Lung (tissue), 12 donors: ENCODE results near the gene CPLANE1. TPM values are rescaled to one million over a fixed set of nuclear protein-coding genes. Genes with fewer than 3 reads are reported as not detected.
"Not testable (repeated sequence)": the region's sequence is repeated elsewhere in the genome, so short reads cannot be mapped to it uniquely, and the experiment has no call there.

Source experiments
- ATAC-seq: fragments of 200-7000 bp; cut with Tn5 transposase; one replicate; pipeline ENCODE4 v1.9.1; 2020; ENCODE audit warnings: moderate number of reproducible peaks; ENCODE audit not compliant: insufficient read depth, low FRiP score
- DNase-seq, 3 donors: peaks; one replicate each; pipeline ENCODE4 v3.0.0-alpha.2; 2013 to 2017
- H3K27ac ChIP-seq, 2 donors: one replicate each; pipeline ENCODE4 v1.5.1; 2013; ENCODE audit warnings: mild to moderate bottlenecking in 2 of 2, moderate library complexity in 2 of 2, control low read depth in 1 of 2, inconsistent platforms in 1 of 2, low read depth in 1 of 2, low read length in 1 of 2
- H3K27me3 ChIP-seq, 3 donors: one replicate each; pipeline ENCODE4 v1.5.1; 2013; ENCODE audit warnings: low read length in 2 of 3; ENCODE audit not compliant: control insufficient read depth in 3 of 3, insufficient read depth in 3 of 3
- H3K36me3 ChIP-seq, 4 donors: one replicate each; pipeline ENCODE4 v1.5.1; 2013; ENCODE audit warnings: low read length in 4 of 4, mild to moderate bottlenecking in 1 of 4, moderate library complexity in 1 of 4; ENCODE audit not compliant: control insufficient read depth in 4 of 4, insufficient read depth in 4 of 4
- H3K4me1 ChIP-seq, 5 donors: one replicate each; pipeline ENCODE4 v1.5.1; 2013; ENCODE audit warnings: low read length in 5 of 5, mild to moderate bottlenecking in 2 of 5, moderate library complexity in 1 of 5; ENCODE audit not compliant: control insufficient read depth in 5 of 5, insufficient read depth in 5 of 5
- H3K4me3 ChIP-seq: one replicate; pipeline ENCODE4 v1.5.1; 2013; ENCODE audit warnings: mild to moderate bottlenecking, control low read depth, moderate library complexity
- H3K9ac ChIP-seq, 2 donors: one replicate each; pipeline ENCODE4 v1.5.1; 2013; ENCODE audit warnings: low read length in 2 of 2, control low read depth in 1 of 2; ENCODE audit not compliant: insufficient read depth in 1 of 2
- H3K9me3 ChIP-seq, 4 donors: one replicate each; pipeline ENCODE4 v1.5.1; 2013; ENCODE audit warnings: low read length in 3 of 4, mild to moderate bottlenecking in 1 of 4, moderate library complexity in 1 of 4; ENCODE audit not compliant: control insufficient read depth in 4 of 4, insufficient read depth in 3 of 4
- WGBS, 2 donors: extraction: QIAGEN DNeasy Blood & Tissue Kit; methylation state at CpG; one replicate each; pipeline ENCODE4 v1.1.7; 2013; 5-methylcytosine and 5-hydroxymethylcytosine counted together
- polyA plus RNA-seq, 2 donors: library from polyadenylated mRNA; stranded (reverse); fragments of 200-250 nt; gene quantifications; one replicate each; pipeline ENCODE4 v1.2.1, GENCODE V29; 2013
- total RNA-seq, 2 donors: library from RNA; depleted of rRNA in 1 of 2; stranded (reverse); fragments of >200 nt in 1 of 2; gene quantifications; one replicate each; pipeline ENCODE4 v1.2.1, GENCODE V29; 2014 to 2021
- TF ChIP-seq, protein P1 (sequence below): IDR thresholded peaks from 2 replicates; pipeline ENCODE4 v1.5.1; 2012; ENCODE audit warnings: mild to moderate bottlenecking; ENCODE audit errors: control extremely low read depth, extremely low read depth
- donor health status: control.
- donor health status: control.
- donor health status: Bipolar disorder and iron deficiency.
- donor health status: healthy.
- donor health status: DM: yes; HTN: yes; CAD: no.

Gene CPLANE1
- total and polyA plus RNA-seq, 4 donors: 2.5 to 66.4 (median 12.5) TPM

- Histone ChIP-seq H3K27me3 (no peaks in the 10 kb centered on the region), H3K36me3 (peaks cover 8 to 26% (median 22%) of the 10 kb centered on the region in 4 donors), H3K4me3 (no peak overlapping the region), H3K9ac (no peak overlapping the region), H3K4me1 (no peaks in the 10 kb centered on the region), H3K27ac (no peak overlapping the region), H3K9me3 (no peaks in the 10 kb centered on the region)
- 42 to 92% methylated on average over 1 of the region's 1 CpG for WGBS, 2 donors
- TF ChIP-seq, protein P1, sequence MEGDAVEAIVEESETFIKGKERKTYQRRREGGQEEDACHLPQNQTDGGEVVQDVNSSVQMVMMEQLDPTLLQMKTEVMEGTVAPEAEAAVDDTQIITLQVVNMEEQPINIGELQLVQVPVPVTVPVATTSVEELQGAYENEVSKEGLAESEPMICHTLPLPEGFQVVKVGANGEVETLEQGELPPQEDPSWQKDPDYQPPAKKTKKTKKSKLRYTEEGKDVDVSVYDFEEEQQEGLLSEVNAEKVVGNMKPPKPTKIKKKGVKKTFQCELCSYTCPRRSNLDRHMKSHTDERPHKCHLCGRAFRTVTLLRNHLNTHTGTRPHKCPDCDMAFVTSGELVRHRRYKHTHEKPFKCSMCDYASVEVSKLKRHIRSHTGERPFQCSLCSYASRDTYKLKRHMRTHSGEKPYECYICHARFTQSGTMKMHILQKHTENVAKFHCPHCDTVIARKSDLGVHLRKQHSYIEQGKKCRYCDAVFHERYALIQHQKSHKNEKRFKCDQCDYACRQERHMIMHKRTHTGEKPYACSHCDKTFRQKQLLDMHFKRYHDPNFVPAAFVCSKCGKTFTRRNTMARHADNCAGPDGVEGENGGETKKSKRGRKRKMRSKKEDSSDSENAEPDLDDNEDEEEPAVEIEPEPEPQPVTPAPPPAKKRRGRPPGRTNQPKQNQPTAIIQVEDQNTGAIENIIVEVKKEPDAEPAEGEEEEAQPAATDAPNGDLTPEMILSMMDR: no peak
- no peak for ATAC-seq
- DNase-seq: no peak
These were observed 83.4 kb downstream of the CPLANE1 start for GRCh38 chr5:37165761-37166160.

GRCh38 chr5:37153661-37154060 is 95.5 kb downstream of the CPLANE1 start:
- TF ChIP-seq, protein P1: no peak
- H3K4me1 ChIP-seq: no peaks in the 10 kb centered on the region
- no peaks in the 10 kb centered on the region for H3K9me3 ChIP-seq
- no peak for DNase-seq
- H3K36me3 ChIP-seq: peaks cover 11 to 34% (median 30%) of the 10 kb centered on the region in 4 donors
- no peak overlapping the region for H3K9ac ChIP-seq
- WGBS, 2 donors: 92 to 97% methylated on average over 3 of the region's 3 CpGs
- no peak for ATAC-seq
- H3K4me3 ChIP-seq: no peak overlapping the region
- H3K27me3 ChIP-seq: no peaks in the 10 kb centered on the region
- H3K27ac ChIP-seq: no peak overlapping the region

DNA sequence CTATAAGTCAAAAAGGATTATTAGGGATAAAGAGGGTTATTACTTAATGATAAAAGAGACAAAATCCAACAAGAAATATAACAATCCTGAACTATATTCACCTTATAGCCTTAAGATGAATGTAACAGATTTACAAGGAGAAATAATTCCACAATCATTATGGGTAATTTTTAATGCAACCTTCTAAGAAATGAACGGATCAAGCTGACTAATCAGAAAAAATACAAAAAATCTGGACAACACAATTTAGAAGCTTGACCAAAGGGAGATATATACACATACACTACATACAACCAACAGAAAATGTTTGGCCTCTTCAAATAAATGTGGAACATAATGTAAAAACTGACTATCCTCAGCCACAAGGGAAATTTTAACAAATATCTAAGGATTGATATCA is 102.3 kb downstream of the CPLANE1 start:
- TF ChIP-seq, protein P1: no peak
- no peaks in the 10 kb centered on the region for H3K27me3 ChIP-seq
- H3K9ac ChIP-seq: no peak overlapping the region
- ATAC-seq: no peak
- H3K9me3 ChIP-seq: peaks cover 0 to 3% (median 0%) of the 10 kb centered on the region in 4 donors
- no peaks in the 10 kb centered on the region for H3K4me1 ChIP-seq
- DNase-seq: no peak
- no peak overlapping the region for H3K27ac ChIP-seq
- WGBS, 2 donors: 98 to 100% methylated on average over 1 of the region's 1 CpG
- H3K36me3 ChIP-seq: peaks cover 3 to 20% (median 16%) of the 10 kb centered on the region in 4 donors
- no peak overlapping the region for H3K4me3 ChIP-seq

GRCh38 chr5:37136694-37137093 is 112.5 kb downstream of the CPLANE1 start:
- ATAC-seq (no peak), DNase-seq (no peak)
- Histone ChIP-seq H3K27ac (no peak overlapping the region), H3K4me3 (no peak overlapping the region), H3K9ac (no peak overlapping the region), H3K36me3 (peaks cover 5 to 39% (median 27%) of the 10 kb centered on the region in 4 donors), H3K27me3 (no peaks in the 10 kb centered on the region), H3K9me3 (peaks cover 0 to 2% (median 0%) of the 10 kb centered on the region in 4 donors), H3K4me1 (no peaks in the 10 kb centered on the region)
- WGBS, 2 donors: 95% methylated on average over 2 of the region's 2 CpGs
- TF ChIP-seq, protein P1: no peak

DNA sequence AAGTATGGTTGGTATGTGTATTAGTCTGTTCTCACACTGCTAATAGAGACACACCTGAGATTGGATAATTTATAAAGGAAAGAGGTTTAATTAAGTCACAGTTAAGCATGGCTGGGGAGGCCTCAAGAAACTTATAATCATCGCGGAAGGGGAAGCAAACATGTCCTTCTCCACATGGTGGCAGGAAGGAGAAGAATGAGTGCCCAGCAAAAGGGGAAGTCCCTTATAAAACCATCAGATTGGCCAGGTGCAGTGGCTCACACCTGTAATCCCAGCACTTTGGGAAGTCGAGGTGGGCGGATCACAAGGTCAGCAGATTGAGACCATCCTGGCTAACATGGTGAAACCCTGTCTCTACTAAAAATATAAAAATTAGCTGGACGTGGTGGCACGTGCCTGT is 113.9 kb downstream of the CPLANE1 start:
- not testable (repeated sequence) for H3K4me1 ChIP-seq, H3K27me3 ChIP-seq, ATAC-seq, H3K4me3 ChIP-seq, DNase-seq, H3K9me3 ChIP-seq, H3K9ac ChIP-seq, H3K27ac ChIP-seq
- whole genome bisulfite sequencing, 2 donors: 97 to 98% methylated on average over 6 of the region's 6 CpGs
- H3K36me3 ChIP-seq: peaks cover 2 to 37% (median 21%) of the 10 kb centered on the region in 4 donors
